Measurements from ENCODE around the gene ATP9B. TPM values are rescaled to one million over a fixed set of nuclear protein-coding genes. Genes with fewer than 3 reads are reported as not detected.
"Not testable (repeated sequence)": the region's sequence is repeated elsewhere in the genome, so short reads cannot be mapped to it uniquely, and the experiment has no call there.

ATP9B gene
- total RNA-seq, 1 donor from 2014 or later = 16.2 TPM

DNA sequence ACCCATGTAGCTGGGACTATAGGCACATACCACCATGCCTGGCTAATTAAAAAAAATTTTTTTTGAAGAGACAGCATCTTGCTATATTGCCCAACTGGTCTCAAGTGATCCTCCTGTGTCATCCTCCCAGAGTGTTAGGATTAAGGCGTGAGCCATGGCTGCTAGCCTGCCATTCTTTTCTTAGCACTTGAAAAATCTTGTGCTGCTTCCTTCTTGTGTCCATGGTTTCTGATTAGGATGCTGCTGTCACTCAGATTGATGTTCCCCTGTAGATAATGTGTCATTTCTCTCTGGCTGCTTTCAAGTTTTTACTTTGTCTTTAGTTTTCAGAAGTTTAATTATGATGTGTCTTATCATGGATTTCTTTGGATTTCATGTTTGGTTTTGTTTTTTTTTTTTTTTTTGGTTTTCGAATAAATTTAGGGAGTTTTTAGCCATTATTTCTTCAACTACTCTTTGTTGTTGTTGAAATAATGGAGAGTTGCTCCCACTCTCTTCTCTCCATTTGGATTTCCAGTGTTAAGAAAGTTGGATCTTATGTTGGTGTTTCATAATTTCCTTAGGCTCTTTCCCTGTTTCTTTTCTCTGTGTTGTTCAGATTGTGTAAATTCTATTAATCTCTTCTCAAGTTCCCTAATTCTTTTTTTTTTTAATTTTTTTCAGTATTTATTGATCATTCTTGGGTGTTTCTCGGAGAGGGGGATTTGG is 2.5 kb downstream of the ATP9B start:
- TF ChIP-seq, protein P1, sequence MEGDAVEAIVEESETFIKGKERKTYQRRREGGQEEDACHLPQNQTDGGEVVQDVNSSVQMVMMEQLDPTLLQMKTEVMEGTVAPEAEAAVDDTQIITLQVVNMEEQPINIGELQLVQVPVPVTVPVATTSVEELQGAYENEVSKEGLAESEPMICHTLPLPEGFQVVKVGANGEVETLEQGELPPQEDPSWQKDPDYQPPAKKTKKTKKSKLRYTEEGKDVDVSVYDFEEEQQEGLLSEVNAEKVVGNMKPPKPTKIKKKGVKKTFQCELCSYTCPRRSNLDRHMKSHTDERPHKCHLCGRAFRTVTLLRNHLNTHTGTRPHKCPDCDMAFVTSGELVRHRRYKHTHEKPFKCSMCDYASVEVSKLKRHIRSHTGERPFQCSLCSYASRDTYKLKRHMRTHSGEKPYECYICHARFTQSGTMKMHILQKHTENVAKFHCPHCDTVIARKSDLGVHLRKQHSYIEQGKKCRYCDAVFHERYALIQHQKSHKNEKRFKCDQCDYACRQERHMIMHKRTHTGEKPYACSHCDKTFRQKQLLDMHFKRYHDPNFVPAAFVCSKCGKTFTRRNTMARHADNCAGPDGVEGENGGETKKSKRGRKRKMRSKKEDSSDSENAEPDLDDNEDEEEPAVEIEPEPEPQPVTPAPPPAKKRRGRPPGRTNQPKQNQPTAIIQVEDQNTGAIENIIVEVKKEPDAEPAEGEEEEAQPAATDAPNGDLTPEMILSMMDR (IDR thresholded peaks at IDR 0.05; ENCODE audit: insufficient read depth, low read length, poor library complexity, severe bottlenecking) = no peak
- Histone ChIP-seq H3K27me3 (ENCODE audit: control insufficient read depth, insufficient read depth, low read length) (peaks cover 2% of the 10 kb centered on the region), H3K4me3 (ENCODE audit: low read depth, low read length) (no peak overlapping the region), H3K36me3 (ENCODE audit: control insufficient read depth, insufficient read depth, low read length) (no peaks in the 10 kb centered on the region)
- no peak for DNase-seq (ENCODE audit: low read depth)

DNA sequence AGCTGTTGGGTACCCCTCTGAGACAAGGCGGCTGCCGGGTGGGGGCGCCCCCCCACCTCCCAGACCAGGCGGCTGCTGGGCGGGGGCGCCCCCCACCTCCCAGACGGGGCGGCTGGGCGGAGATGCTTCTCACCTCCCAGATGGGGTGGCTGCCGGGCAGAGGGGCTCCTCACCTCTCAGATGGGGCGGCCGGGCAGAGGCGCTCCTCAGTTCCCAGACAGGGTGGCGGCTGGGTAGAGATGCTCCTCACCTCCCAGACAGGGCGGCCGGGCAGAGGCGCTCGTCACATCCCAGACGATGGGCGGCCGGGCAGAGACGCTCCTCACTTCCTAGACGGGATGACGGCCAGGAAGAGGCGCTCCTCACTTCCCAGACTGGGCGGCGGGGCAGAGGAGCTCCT is 3.5 kb downstream of the ATP9B start:
- H3K4me3 ChIP-seq (ENCODE audit: low read depth, low read length); H3K27me3 ChIP-seq (ENCODE audit: control insufficient read depth, insufficient read depth, low read length); H3K36me3 ChIP-seq (ENCODE audit: control insufficient read depth, insufficient read depth, low read length); DNase-seq (ENCODE audit: low read depth): not testable (repeated sequence)

DNA sequence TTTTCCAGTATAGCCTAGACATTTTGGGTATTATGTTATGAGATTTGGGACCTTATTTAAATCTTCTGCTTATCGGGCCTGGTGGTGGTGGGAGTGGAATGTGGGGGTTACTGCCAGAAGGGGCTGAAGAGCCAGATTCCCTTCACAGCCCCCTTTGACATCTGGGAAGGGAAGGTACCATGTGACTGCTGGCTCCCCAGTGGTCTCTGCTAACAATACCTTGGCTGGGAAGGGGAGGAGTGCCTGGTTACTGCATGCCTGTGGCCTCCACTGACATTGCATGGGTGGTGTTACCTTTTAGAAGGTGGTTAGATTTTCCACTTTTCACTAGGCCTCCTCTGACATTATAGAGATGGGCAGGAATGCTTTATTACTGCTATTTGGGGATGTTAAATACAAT is 8.0 kb downstream of the ATP9B start:
- Histone ChIP-seq H3K36me3 (ENCODE audit: control insufficient read depth, insufficient read depth, low read length) (no peaks in the 10 kb centered on the region), H3K27me3 (ENCODE audit: control insufficient read depth, insufficient read depth, low read length) (no peaks in the 10 kb centered on the region), H3K4me3 (ENCODE audit: low read depth, low read length) (no peak overlapping the region)
- TF ChIP-seq, protein P1 (IDR thresholded peaks at IDR 0.05; ENCODE audit: insufficient read depth, low read length, poor library complexity, severe bottlenecking) = no peak
- no peak for DNase-seq (ENCODE audit: low read depth)

DNA sequence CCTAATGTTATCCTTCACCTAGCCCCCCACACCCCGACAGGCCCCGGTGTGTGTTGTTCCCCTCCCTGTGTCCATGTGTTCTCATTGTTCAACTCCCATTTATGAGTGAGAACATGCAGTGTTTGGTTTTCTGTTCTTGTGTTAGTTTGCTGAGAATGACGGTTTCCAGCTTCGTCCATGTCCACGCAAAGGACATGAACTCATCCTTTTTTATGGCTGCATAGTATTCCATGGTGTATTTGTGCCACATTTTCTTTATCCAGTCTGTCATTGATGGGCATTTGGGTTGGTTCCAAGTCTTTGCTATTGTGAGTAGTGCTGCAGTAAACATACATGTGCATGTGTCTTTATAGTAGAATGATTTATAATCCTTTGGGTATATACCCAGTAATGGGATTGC is 9.6 kb downstream of the ATP9B start:
- not testable (repeated sequence) for H3K36me3 ChIP-seq (ENCODE audit: control insufficient read depth, insufficient read depth, low read length); H3K27me3 ChIP-seq (ENCODE audit: control insufficient read depth, insufficient read depth, low read length); DNase-seq (ENCODE audit: low read depth); H3K4me3 ChIP-seq (ENCODE audit: low read depth, low read length)

DNA sequence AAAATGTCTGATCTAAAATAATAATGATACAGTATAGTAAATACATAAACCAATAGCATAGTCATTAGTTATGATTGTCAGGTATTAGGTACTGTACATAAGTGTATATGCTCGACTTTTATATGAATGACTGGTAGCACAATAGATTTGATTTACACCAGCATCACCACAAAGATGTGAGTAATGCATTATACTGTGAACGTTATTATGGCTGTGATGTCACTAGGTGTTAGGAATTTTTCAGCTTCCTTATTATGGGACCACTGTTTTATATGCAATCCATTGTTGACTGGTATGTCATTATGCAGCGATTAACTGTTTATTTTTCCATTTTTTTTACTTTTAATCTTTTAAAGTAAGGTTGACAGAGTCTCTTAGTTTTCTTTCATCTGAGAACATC is 23.7 kb downstream of the ATP9B start:
- TF ChIP-seq, protein P1 (IDR thresholded peaks at IDR 0.05; ENCODE audit: insufficient read depth, low read length, poor library complexity, severe bottlenecking) = no peak
- Histone ChIP-seq H3K27me3 (ENCODE audit: control insufficient read depth, insufficient read depth, low read length) (no peaks in the 10 kb centered on the region), H3K4me3 (ENCODE audit: low read depth, low read length) (no peak overlapping the region), H3K36me3 (ENCODE audit: control insufficient read depth, insufficient read depth, low read length) (no peaks in the 10 kb centered on the region)
- no peak for DNase-seq (ENCODE audit: low read depth)

DNA sequence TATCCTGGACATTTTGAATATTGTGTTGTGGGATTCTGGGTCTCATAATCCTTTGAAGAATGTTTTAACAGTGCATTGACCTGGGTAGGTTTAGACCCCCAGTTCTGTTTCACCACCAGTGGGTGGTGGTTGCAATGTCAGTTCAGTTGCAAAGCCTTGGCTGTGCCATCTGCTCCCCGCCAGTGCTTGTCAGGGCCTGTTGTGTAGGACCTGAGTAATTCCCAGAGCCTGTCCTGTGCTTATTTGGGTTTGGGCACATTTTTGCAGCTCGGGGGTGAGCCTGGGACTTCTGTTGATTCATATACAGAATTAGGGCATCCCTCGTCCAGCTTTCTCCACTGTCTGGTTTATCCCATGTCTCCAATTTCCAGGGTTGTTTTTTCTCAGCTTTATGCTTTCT is 24.8 kb downstream of the ATP9B start:
- no peak overlapping the region for H3K4me3 ChIP-seq (ENCODE audit: low read depth, low read length)
- H3K27me3 ChIP-seq (ENCODE audit: control insufficient read depth, insufficient read depth, low read length) = no peaks in the 10 kb centered on the region
- TF ChIP-seq, protein P1 (IDR thresholded peaks at IDR 0.05; ENCODE audit: insufficient read depth, low read length, poor library complexity, severe bottlenecking) = no peak
- H3K36me3 ChIP-seq (ENCODE audit: control insufficient read depth, insufficient read depth, low read length) = no peaks in the 10 kb centered on the region
- no peak for DNase-seq (ENCODE audit: low read depth)

DNA sequence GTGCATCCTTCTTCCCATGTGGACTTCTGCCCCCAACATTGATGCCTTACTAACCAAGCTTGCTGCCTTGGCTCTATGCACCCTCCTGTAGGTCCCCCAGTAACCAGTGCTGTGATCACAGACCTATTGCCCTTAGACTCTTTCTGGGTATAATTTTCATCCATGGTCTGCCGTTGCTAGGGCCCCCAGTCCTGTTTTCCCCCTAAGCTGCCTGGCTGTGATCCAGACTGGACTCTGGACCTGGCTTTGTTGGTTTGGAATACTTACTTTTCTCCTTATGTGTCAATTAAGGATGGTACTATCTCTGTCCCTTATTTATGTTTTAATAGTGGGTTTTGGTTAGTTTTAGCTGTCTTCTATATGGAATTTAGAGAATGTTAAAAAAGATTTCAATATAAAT is 26.0 kb downstream of the ATP9B start:
- no peak for DNase-seq (ENCODE audit: low read depth)
- no peaks in the 10 kb centered on the region for H3K27me3 ChIP-seq (ENCODE audit: control insufficient read depth, insufficient read depth, low read length)
- TF ChIP-seq, protein P1 (IDR thresholded peaks at IDR 0.05; ENCODE audit: insufficient read depth, low read length, poor library complexity, severe bottlenecking) = no peak
- H3K4me3 ChIP-seq (ENCODE audit: low read depth, low read length) = no peak overlapping the region
- H3K36me3 ChIP-seq (ENCODE audit: control insufficient read depth, insufficient read depth, low read length) = no peaks in the 10 kb centered on the region
